ENCODE data around the gene FOXL3. TPM values are rescaled to one million over a fixed set of nuclear protein-coding genes. Genes with fewer than 3 reads are reported as not detected.

The FOXL3 gene
- total RNA-seq, 1 experiment from 2014 or later: not detected

GRCh38 chr7:247636-248035, 42.3 kb upstream of the FOXL3 start:
- Histone ChIP-seq H4K20me1 (ENCODE audit: insufficient read depth) (no peaks in the 10 kb centered on the region), H3K9me2 (ENCODE audit: insufficient read depth) (no peaks in the 10 kb centered on the region), H3K79me2 (ENCODE audit: insufficient read depth, low read length) (no peaks in the 10 kb centered on the region), H3K9ac (ENCODE audit: low read length) (no peak overlapping the region), H3K9me3 (ENCODE audit: control insufficient read depth in 1 of 2, insufficient read depth in 1 of 2, low read depth in 1 of 2, low read length in 2 of 2) (no peaks in the 10 kb centered on the region), H3K27me3 (ENCODE audit: insufficient read depth, low read length) (no peaks in the 10 kb centered on the region), H3K4me2 (ENCODE audit: low read length) (no peak overlapping the region), H3K36me3 (ENCODE audit: control insufficient read depth in 1 of 2, insufficient read depth in 2 of 2, low read length in 2 of 2) (no peaks in the 10 kb centered on the region; a peak in 1 of 4 replicates), H3K4me1 (ENCODE audit: control insufficient read depth in 1 of 2, insufficient read depth in 2 of 2, low read length in 2 of 2) (no peaks in the 10 kb centered on the region), H2AFZ (ENCODE audit: low read depth, low read length, poor library complexity, severe bottlenecking) (no peak overlapping the region), H3K4me3 (replicated peaks in 1 of 2; ENCODE audit: low read depth in 1 of 2, low read length in 2 of 2) (no peak overlapping the region), H3K27ac (ENCODE audit: low read depth, low read length) (no peak overlapping the region)
- ChIA-PET RAD21 (ENCODE audit: low non-redundant PET in 1 of 2, low total read pairs in 2 of 2, uncharacterized antibody in 2 of 2, unreplicated experiment in 2 of 2) (no interaction called here), CTCF (no interaction called here), POLR2A (no interaction called here)
- ATAC-seq: no peak
- TF ChIP-seq POLR2AphosphoS5 (IDR thresholded peaks at IDR 0.05; ENCODE audit: low read depth, low read length): no peak
- TF ChIP-seq JUND (IDR thresholded peaks at IDR 0.05): no peak
- TF ChIP-seq EZH2phosphoT487 (IDR thresholded peaks at IDR 0.05; ENCODE audit: borderline replicate concordance): no peak
- TF ChIP-seq EZH2 (IDR thresholded peaks at IDR 0.05): no peak
- TF ChIP-seq YY1 (IDR thresholded peaks at IDR 0.05; ENCODE audit: extremely low read depth, insufficient replicate concordance, low read depth, low read length): no peak
- TF ChIP-seq ELF1 (IDR thresholded peaks at IDR 0.05; ENCODE audit: borderline replicate concordance, low read depth): no peak
- TF ChIP-seq CEBPB (IDR thresholded peaks at IDR 0.05; ENCODE audit: low read depth): no peak
- no peak for TF ChIP-seq POLR2A (IDR thresholded peaks at IDR 0.05; ENCODE audit: borderline replicate concordance, extremely low read depth, insufficient read depth, insufficient read length)
- TF ChIP-seq MAX (IDR thresholded peaks at IDR 0.05): no peak
- TF ChIP-seq FOSL1 (IDR thresholded peaks at IDR 0.05; ENCODE audit: low read depth): no peak
- TF ChIP-seq CBX3 (IDR thresholded peaks at IDR 0.05; ENCODE audit: low read depth): no peak
- no peak for TF ChIP-seq ZNF274 (IDR thresholded peaks at IDR 0.05; ENCODE audit: low read depth, low read length)
- TF ChIP-seq SRF (IDR thresholded peaks at IDR 0.05; ENCODE audit: low read depth): no peak
- no TSS peak for BruUV-seq (replicated peaks)
- no peak for DNase-seq (ENCODE audit: low read depth, low spot score)
- intact Hi-C loops (cut with micrococcal nuclease): no loop called here
